LHCN-M2 (cell line): ENCODE data around the gene HOMER3. TPM values are rescaled to one million over a fixed set of nuclear protein-coding genes. Genes with fewer than 3 reads are reported as not detected.

ENCODE experiments used
- DNase-seq: peaks from one replicate; pipeline ENCODE4 v3.0.0-alpha.2; 2012; ENCODE audit warnings: low read depth
- polyA plus RNA-seq: library from polyadenylated mRNA; unstranded; fragments of >200 nt; gene quantifications from one replicate; pipeline ENCODE4 v1.2.1, GENCODE V29; 2012; ENCODE audit warnings: missing spikeins
- total RNA-seq: library from RNA; depleted of rRNA; stranded (reverse); fragments of >200 nt; gene quantifications from 2 replicates; pipeline ENCODE4 v1.2.3, GENCODE V29; 2014; rRNA removed

HOMER3 gene
- total RNA-seq = 154 and 188 TPM in 2 replicates
- polyA plus RNA-seq = 105 TPM

DNA sequence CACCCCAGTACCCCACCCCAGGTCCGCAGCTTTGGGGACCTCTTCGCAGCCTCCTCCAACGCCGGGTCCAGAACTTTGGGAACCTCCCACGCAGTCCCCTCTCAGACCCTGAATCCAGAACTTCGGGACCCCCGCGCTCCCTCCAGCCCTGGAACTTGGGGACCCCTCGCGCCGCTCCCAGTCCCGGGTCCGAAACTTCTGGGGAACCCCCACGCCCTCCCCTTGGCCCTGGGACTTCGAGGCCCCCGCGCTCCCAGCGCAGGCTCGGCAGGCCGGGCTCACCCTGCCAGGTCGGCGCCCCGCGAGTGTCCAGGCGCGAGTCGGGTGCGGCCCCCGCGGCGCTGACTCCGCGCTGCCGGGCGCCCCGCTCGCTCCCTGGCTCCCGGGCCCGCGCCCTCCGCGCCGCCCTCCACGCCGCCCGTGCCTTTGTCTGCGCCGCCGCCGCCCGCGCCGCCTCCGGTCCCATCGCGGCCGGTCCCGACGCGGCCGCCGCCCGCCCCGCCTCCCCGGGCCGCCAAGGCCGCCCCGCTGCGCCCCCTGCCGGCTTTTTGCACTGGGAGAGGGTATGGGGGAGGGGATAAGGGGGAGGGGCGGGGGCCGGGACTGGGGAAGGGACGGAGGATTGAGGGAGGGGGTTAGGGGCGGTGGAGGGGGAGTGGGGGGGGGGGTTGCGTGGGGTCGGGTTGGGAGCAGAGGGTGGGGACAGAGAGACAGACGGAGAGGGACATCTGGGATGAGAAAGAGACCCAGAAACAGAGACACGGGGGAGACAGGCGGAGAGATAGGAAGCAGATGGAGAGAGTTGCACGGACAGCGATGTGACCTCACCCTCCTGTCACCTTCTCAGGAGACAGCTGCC lies at the start of gene HOMER3:
HOMER3 (minus strand) TSS at position 449 of the 859 bp plus-strand sequence. CDS start 2,235 bp downstream, outside the sequence.
- DNase-seq = peak; percentile 55

DNA sequence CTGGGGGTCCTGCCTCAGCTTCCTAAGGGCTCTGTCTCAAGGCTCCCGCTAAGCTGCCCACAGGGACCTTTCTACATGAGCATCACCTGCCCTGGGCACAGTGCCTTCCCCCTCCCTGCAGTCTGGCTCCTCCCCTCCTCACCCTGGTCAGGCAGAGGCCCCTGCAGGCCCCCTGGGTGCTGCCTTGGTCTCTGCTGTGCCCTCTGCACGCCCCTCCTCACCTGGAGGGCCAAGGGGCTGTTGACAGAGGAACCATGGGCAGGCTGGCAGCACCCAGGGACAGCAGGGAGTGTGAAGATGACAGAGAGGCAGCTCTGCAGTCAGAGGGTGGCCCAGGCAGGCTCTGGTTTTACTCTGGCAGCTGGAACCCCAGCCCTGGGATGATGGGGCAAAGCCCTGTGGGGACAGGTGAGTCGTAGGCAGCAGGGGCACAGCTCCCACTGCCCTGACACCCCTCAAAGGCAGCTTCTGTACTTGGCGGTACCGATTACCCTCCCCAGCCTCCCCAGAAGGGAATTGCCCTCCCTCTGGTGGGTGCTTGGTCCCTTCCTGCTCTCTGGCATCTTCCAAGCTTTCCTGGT lies 49.2 kb upstream of the HOMER3 start:
- DNase-seq = no peak

DNA sequence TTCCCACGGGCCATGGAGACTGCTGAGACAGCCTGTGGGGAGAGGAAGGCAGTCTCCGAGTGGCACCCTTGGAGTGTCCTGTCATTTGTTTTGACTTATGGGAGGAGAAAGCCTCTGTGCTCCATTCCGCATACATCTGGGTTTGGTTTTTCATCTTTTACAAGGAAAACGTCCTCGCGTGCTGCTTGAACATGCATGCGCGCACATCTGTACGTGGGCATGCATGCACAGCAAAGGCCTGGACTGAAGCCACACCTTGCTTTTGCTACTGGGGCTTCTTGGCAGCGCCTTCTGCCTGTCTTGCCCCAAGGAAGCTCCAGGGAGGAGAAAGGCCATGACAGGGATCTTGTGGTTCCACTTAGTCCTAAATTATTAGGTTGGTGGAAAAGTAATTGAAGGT lies 48.3 kb upstream of the HOMER3 start:
- no peak for DNase-seq

DNA sequence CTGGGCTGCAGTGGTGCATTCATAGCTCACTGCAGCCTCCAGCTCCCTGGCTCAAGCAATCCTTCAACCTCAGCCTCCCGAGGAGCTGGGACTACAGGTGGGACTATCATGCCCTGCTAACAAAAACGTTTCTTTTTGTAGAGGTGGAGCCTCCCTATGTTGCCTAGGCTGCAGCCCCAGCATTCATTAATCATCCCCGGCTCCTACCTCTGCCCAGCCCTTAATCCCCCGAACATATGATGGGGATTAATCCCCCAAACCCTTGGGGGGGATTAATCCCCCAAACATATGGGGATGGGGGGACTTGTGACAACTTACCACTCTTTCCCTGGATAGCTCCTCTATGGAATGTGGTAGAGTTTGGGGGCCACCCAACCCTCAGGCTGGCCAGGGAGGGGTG lies 46.4 kb upstream of the HOMER3 start:
- DNase-seq = no peak

DNA sequence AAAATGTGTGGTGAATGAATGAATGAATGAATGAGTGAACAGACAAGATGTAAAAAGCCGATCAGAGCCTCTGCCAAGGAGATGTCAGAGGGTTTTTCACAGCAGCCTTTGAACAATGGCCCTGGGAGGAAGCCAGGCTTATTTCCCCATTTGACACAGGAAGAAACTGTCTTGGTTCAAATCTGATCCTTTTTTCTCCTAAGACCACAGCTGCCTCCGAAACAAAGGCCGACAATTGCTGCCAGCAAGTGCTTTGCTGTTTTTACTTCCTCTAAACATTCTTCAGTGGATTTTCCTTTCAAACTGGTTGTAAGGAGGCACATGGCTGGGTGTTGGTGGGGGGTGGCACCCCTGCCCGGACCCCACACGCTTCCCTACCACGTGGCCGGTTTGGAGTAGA lies 44.2 kb upstream of the HOMER3 start:
- DNase-seq = no peak

DNA sequence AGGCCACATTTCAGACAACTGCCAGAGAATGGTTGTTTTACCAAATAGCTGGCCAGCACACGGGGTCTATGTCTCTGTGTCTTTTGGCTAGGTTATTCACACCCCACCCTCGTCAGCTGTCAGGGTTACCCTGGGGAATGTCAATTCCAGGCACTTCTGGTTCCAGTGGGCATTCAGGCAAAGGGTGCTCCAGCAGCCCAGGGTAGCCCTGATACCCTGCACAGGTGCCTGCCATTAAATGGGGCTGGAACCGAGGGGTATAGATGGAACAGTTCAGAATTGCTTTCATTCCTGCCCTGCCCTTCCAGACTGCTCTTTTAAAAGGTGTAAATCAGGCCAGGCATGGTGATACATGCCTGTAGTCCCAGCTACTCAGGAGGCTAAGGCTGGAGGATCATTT lies 43.2 kb upstream of the HOMER3 start:
- no peak for DNase-seq

DNA sequence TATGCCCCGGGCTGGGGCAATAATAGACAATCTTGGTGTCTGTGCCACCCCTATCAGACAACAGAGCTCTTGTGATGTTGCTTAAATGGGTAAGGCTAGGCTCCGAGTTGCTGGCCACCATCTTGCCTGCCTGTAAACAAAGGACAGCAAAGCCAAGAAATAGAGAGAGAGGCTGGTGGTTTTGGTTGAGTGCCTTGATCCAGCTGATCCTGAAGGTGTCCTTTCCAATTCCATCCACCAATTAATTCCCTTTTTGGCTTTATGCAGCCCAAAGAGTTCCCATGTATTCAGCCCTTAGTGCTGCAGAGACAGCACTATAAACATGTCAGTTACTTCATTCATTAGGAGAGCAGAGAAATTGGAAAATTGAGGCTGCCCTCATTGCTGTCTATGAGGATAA lies 41.7 kb upstream of the HOMER3 start:
- no peak for DNase-seq

DNA sequence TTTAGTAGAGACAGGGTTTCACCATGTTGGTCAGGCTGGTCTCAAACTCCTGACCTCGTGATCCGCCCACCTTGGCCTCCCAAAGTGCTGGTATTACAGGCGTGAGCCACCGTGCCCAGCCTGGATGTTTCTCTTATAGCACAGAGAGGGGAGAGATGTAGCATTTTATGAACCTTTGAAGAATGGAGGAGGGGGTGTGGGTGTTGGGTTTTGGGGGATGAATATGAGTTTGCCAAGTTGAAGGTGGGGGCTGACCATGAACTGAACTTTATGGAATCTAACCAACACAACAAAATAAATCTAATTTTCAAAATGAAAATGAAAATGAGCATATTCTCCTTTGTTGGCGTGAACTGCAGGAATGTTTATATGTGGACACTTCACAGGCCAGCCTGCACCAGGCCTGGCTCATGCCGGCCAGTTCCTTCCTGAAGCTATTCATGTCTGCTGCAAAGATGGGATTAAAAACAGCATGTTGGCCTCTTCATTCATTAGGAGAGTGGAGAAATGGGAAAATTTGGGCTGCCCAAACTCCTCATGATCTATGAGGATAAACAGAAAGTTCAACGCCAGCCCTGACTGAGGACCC lies 39.5 kb upstream of the HOMER3 start:
- no peak for DNase-seq

DNA sequence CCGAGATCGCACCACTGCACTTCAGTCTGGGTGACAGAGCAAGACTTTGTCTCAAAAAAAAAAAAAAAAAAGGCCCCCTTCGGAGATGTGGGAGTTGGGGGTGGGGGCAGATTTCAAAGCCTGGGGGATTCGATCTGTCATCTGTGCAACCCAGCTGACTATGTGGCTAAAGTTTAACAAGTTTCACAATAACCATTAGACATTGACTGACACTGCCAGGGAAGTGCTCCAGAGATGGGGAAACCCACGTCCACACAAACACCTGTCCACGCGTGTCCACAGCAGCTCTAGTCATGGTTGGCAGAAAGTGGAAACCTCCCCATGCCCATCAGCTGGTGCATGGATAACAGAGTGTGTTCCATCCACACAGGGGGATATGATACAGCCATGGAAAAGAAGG lies 37.6 kb upstream of the HOMER3 start:
- no peak for DNase-seq

DNA sequence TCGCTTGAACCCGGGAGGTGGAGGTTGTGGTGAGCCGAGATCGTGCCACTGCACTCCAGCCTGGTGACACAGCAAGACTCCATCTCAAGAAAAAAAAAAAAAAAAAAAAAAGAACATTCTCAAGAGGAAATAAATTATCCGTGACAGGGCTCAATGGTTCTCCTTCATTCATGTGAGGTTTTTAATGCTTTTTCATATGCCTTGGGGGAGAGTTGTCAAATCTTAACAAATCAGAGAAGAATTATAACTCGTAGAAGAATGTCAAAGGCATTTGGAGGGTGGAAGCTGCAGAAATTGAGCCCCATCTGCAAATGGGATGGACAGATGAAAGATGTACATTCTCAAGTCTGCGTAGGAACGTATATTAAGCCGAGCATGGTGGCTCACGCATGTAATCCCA lies 34.9 kb upstream of the HOMER3 start:
- DNase-seq = no peak

DNA sequence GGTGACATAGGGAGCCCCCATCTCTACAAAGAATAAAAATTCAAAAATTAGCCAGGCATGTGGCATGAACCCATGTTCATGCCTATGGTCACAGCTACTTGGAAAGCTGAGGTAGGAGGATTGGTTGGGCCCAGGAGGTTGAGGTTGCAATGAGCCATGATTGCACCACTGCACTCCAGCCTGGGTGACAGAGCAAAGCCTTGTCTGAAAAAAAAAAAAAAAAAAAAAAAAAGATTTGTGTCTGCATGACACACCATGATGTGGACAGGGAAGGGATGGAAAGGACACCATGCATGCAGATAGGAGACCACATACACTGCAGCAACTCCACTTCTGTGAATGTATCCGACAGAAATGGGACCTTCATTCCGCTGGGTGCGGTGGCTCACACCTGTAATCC lies 34.0 kb upstream of the HOMER3 start:
- peak; percentile 21 for DNase-seq

DNA sequence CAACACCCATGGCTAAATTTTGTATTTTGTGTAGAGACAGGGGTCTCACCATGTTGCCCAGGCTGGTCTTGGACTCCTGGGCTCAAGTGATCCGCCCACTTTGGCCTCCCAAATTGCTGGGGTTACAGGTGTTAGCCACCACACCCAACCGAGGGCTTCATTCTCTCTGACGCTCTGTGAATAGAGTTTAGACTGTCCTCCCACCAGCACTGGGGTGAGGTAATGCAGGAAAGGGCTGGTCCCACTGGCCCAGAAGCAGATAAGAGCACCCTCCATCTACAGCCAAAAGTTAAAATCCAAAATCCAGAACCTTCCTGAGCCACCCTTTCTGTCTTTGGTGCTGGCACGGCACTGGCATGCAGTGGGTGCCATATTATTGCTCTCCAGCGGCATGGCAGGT lies 31.8 kb upstream of the HOMER3 start:
- no peak for DNase-seq

DNA sequence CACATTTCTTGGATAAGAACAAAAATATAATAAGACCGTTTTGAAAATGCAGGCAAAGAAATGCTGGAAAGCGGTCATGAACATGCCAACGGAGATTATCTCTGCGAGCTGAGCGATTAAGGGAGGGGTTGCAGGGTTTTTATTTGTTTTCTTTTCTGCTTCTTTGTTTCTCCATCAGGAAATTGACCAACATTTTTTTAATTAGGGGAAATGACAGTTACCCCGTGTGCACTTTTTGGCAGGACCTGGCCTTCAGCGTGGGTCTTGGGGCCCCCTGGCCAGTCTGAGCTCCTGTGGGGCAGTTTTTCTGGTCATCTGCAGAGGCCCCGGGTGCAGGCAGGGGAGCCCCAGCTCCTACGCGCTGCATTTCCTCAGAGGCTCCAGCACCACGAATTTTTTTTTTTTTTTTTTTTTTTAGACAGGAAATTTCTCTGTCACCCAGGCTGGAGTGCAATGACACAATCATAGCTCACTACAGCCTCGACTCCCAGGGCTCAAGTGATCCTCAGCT lies 31.3 kb upstream of the HOMER3 start:
- DNase-seq = no peak

DNA sequence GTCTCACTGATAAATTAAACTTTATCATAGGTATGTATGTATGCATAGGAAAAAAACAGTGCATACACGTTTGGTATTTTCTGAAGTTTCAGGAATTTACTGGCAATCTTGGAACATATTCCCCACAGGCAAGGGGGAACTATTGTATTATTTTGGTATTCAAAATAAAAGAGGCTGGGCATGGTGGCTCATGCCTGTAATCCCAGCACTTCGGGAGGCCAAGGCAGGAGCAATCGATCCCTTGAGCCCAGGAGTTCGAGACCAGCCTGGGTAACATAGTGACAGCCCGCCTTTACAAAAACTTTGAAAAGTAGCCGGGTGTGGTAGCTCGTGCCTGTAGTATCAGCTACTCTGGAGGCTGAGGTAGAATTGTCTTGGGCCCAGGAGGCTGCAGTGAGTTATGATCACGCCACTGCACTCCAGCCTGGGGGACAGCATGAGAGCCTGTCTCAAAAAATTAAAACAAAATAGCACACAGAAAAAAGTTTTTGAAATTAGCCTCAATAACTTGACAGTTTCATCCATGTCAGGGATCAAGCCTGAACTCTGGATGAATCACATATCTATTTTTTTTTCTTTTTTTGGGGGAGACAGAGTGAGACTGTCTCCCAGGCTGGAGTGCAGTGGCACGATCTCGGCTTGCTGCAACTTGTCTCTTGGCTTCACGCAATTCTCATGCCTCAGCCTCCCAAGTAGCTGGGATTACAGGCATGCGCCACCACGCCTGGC lies 29.1 kb upstream of the HOMER3 start:
- DNase-seq = peak; percentile 26

DNA sequence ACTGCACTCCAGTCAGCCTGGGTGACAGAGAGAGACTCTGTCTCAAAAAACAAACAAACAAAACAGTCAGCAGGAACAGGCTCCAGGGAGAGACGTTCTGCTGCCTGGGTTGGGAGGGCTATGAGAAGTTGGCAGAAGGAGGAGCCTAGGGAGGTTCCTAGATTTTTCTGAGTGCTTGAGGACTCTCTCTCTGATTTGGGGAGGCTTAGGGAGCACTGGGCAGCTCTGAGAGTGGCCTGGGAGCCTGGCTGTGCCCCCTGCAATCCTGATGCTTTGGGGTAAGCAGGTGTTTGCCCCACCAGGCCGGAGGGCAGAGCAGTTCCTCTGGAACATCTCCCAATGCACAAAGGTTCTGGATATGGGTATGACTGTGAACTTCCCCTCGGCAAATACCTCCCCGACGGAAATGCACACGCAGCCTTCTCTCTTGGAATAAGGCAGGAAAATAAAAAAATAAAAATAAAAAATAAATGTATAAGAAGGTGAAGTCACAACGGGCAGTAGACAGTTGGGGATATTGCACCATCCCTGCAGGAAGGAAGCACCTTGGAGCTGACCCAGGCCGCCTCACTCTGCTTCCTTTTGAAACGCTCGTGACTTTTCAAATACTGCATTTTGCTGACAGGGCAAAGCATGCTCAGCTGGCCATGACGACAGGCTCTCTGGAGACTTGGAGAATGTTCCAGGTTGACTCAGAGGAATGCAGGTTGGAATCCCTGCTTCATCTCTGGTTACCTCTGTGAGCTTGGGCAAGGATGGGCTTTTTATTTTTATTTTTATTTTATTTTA lies 26.5 kb upstream of the HOMER3 start:
- DNase-seq = peak; percentile 47

DNA sequence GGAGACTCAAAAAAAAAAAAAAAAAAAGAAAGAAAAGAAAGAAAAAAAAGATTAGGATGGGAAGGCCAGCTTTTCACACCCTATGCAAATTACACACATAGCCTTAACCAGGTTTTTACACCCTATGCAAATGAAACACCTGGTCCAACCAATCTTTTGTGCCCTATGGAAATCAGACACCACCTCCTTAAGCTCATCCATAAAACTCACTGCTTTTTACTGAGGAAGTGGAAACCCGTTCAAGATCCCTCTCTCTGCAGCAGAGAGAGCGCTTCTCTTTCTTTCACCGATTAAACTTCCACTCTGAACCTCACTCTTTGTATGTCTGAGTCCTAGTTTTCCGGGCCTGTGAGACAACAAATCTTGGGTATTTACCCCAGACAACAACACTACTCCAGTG lies 25.3 kb upstream of the HOMER3 start:
- no peak for DNase-seq

DNA sequence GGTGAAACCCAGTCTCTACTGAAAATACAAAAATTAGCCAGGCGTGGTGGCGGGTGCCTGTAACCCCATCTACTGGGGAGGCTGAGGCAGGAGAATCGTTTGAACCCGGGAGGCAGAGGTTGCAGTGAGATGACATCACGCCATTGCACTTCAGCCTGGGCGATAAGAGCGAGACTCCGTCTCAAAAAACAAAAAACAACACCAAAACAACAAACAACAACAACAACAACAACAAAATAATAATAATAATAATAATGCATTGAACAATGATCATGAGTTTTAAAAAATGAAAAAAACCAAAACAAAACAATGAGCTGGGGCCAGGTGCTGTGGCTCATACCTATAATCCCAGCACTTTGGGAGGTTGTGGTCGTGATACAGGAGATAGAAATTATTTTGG lies 23.1 kb upstream of the HOMER3 start:
- DNase-seq = no peak

DNA sequence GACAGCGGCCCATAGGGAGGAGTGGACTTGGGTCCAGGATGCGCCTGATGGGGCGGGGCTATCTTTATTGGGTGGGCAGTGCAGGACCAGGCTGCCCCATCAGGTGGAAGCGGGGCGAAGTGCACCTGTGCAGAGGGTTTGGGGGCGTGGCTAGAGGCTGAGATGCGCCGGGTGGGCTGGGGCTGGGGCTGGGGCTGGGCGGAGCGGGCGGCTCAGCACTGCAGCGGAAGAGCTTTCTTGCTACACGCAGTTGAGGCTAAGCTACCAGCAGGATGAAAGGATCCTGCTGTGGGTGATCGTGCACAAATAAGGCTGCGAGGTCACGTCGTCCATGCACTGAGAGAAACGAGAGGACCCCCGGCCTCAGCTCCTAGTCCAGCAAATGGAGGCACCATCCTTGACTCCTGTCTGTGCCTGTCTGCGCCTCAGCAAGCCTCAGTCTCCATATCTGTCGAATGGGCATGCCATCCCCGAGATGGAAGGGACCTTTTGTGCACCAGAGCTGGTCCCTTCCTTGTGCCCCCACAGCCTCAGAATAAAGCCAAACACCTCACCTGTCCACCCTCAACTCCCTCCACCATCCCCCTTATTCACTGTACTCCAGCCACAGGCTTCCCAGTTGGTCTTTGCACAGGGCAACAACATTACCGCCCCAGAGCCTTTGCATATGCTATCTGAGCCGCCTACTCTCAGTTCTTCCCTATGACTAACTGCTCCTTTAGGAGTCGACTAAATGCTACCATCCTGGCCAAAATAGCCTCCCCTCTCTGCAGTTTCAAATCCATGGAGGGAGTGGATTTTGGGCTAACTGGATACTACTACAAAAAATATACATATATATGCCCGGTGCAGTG lies 21.0 kb upstream of the HOMER3 start:
- no peak for DNase-seq

DNA sequence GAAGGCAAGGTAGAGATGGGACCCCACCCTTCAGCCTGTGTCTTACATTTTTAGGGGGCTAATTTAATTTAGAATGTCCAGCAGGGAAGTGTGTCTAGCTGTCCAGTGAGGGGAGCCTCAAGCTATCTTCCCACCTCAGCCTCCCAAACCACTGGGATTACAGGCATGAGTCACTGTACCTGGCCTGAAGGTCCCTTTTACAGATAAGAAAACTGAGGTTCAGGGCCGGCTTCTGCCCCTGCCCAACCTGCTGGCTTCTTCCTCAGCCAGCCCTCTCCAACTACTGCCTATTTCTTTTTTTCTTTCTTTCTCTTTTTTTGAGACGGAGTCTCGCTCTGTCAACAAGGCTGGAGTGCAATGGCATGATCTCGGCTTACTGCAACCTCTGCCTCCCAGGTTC lies 19.4 kb upstream of the HOMER3 start:
- DNase-seq = no peak

DNA sequence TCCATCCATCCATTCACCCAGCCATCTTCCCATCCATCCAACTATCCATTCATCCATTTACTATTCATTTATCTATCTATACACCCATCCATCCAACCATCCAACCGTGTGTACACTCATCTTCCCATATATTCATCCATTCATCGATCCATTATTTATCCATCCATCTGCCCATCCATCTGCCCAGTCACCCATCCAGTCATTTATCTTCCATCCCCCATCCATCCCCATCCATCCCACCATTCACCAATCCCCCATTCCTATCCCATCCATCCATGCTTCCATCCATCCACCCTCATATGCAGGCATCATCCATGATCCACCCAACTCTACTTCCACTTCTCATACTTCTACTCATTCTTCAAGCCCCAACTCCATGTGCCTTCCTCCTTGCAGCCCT lies 14.0 kb upstream of the HOMER3 start:
- no peak for DNase-seq
